K562 (cell line): ENCODE results near the gene HPCAL1. TPM values are rescaled to one million over a fixed set of nuclear protein-coding genes. Genes with fewer than 3 reads are reported as not detected.

Experiments
- ADNP ChIP-seq: fragments of 200-800 bp; sonication (Bioruptor generic); IDR thresholded peaks from 2 replicates; pipeline ENCODE4 v1.6.1; 2016; ENCODE audit warnings: missing genetic modification characterization, missing compliant biosample characterization
- BCLAF1 ChIP-seq, 2 experiments: fragments of 450-650 bp in 1 of 2; IDR thresholded peaks; 2 replicates each; pipeline ENCODE4 v1.6.1; 2011 to 2017; ENCODE audit warnings: low read depth in 2 of 2, antibody characterized with exemption in 1 of 2, borderline replicate concordance in 1 of 2, low read length in 1 of 2, mild to moderate bottlenecking in 1 of 2, mixed read lengths in 1 of 2; ENCODE audit not compliant: control insufficient read depth in 1 of 2
- CGGBP1 ChIP-seq: fragments of 250-450 bp; sonication (Bioruptor Pico); IDR thresholded peaks from 2 replicates; pipeline ENCODE4 v1.9.0; 2021; ENCODE audit warnings: mild to moderate bottlenecking
- CHD2 ChIP-seq: IDR thresholded peaks from 2 replicates; pipeline ENCODE4 v1.6.1; 2011; ENCODE audit warnings: low read depth, low read length
- CUX1 ChIP-seq: fragments of 200-800 bp; sonication (Bioruptor generic); IDR thresholded peaks from 2 replicates; pipeline ENCODE4 v1.6.1; 2016; ENCODE audit warnings: missing genetic modification characterization, missing compliant biosample characterization
- E2F8 ChIP-seq: fragments of 450-650 bp; IDR thresholded peaks from 2 replicates; pipeline ENCODE4 v1.7.1; 2018; ENCODE audit warnings: mild to moderate bottlenecking, low read depth; ENCODE audit not compliant: partially characterized antibody
- ESRRB ChIP-seq: fragments of 250-450 bp; sonication (Bioruptor Pico); IDR thresholded peaks from 2 replicates; pipeline ENCODE4 v1.5.0; 2020; ENCODE audit warnings: mild to moderate bottlenecking, moderate library complexity, borderline replicate concordance
- FOXJ2 ChIP-seq: fragments of 200-800 bp; sonication (Bioruptor generic); IDR thresholded peaks from 2 replicates; pipeline ENCODE4 v1.6.1; 2016; ENCODE audit warnings: missing genetic modification characterization, missing compliant biosample characterization
- PHF21A ChIP-seq: fragments of 450-650 bp; IDR thresholded peaks from 2 replicates; pipeline ENCODE4 v1.6.1; 2017; ENCODE audit warnings: low read depth, borderline replicate concordance
- SNAPC5 ChIP-seq: fragments of 250-450 bp; sonication (Bioruptor Pico); IDR thresholded peaks from 2 replicates; pipeline ENCODE4 v1.8.0; 2021; ENCODE audit warnings: moderate library complexity, mild to moderate bottlenecking, inconsistent platforms
- SNIP1 ChIP-seq: fragments of 450-650 bp; IDR thresholded peaks from 2 replicates; pipeline ENCODE4 v1.7.1; 2017; ENCODE audit warnings: low read depth, mild to moderate bottlenecking
- STAG1 ChIP-seq: sonication (generic); formaldehyde crosslinking; IDR thresholded peaks from 2 replicates; pipeline ENCODE4 v1.5.0; 2020; ENCODE audit warnings: missing genetic modification reagents, borderline replicate concordance
- ZNF668 ChIP-seq: fragments of 250-450 bp; sonication (Bioruptor Pico); IDR thresholded peaks from 2 replicates; pipeline ENCODE4 v1.8.0; 2022; ENCODE audit warnings: mild to moderate bottlenecking, inconsistent platforms
- ZNF707 ChIP-seq: fragments of 250-450 bp; sonication (Bioruptor Pico); conservative IDR thresholded peaks from 2 replicates; pipeline ENCODE4 v1.8.0; 2022; ENCODE audit warnings: inconsistent platforms, mild to moderate bottlenecking, moderate library complexity
- polyA plus RNA-seq, 8 experiments: library from polyadenylated mRNA; depleted of rRNA in 4 of 8; stranded (reverse) in 5 of 8; unstranded in 3 of 8; fragments of >200 nt; fragmentation: Nextera tagmentation in 2 of 8; fragmentation: Illumina TruSeq in 1 of 8; extraction: Ambion mirVana in 2 of 8; extraction: Trizol in 1 of 8; gene quantifications; 2 replicates each; pipeline versions ENCODE4 v1.2.1 to v1.2.3, GENCODE V29; 2011 to 2014; ENCODE audit warnings: inconsistent platforms in 1 of 8, missing spikeins in 1 of 8
- total RNA-seq, 7 experiments: library from RNA; depleted of rRNA in 6 of 7; stranded (reverse); fragments of >200 nt in 6 of 7; fragmentation: Illumina TruSeq in 2 of 7; extraction: Trizol in 2 of 7; gene quantifications; 2 replicates each; pipeline versions ENCODE4 v1.2.1 to v1.2.3, GENCODE V29; 2011 to 2021; ENCODE audit warnings: low replicate concordance in 1 of 7

HPCAL1 gene
- total and polyA plus RNA-seq, 9 of the 15 experiments (the other 6 are each of a cell fraction or from before 2014, with no cell fraction given), result 2.7 to 65.5 (median 23.9) TPM

- TF ChIP-seq SNAPC5 (no peak), ADNP (no peak), E2F8 (no peak), STAG1 (CRISPR knock-in tag) (no peak), FOXJ2 (tag) (no peak), SNIP1 (no peak), CUX1 (CRISPR knock-in tag) (no peak), ZNF707 (no peak), CGGBP1 (CRISPR knock-in tag) (no peak), ESRRB (CRISPR knock-in tag) (no peak), BCLAF1 (IDR thresholded peaks at IDR 0.05; ENCODE audit: borderline replicate concordance in 1 of 2, control insufficient read depth in 1 of 2, low read depth in 2 of 2, low read length in 1 of 2) (no peak), PHF21A (no peak), ZNF668 (CRISPR knock-in tag) (no peak), CHD2 (no peak)
Observed at GRCh38 chr2:10392951-10393639, 90.4 kb downstream of the HPCAL1 start (continued).
